Raji (cell line): Measurements from ENCODE around the gene RPS6KB1.
A peak's percentile ranks its signal among the peaks of the same experiment; 100 is the strongest.

Experiments used
- POLR2A ChIP-seq: IDR thresholded peaks from 2 replicates; pipeline ENCODE4 v1.6.1; 2011; ENCODE audit warnings: low read depth, low read length, control low read depth; ENCODE audit not compliant: insufficient read depth

RPS6KB1 gene

DNA sequence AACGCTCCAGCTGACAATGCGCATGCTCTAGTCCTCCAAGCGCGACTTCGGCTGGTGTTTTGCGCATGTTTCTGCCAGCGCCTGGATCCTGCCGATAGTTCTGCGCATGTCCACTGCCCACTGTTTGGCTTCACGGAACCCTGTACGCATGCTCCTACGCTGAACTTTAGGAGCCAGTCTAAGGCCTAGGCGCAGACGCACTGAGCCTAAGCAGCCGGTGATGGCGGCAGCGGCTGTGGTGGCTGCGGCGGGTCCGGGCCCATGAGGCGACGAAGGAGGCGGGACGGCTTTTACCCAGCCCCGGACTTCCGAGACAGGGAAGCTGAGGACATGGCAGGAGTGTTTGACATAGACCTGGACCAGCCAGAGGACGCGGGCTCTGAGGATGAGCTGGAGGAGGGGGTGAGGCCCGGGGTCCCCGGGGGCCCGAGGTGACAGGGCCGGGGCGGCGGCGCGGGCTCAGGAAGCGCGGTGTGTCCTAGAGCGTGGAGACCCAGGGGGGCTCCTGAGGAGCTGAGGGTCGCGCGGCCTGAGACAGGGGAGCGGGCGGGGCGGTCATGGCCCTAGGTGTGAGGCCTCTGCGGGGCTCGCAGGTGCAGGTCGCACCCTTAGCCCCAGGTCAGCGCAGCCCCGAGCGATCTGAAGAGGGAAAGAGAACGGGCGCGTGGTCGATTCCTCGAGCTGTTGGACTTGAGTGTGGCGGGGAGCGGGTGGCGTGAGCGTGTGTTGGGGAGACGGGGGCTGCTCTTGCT, at the start of gene RPS6KB1, which contains the start of gene TUBD1:
Gene RPS6KB1, plus strand, starts transcription at position 198 of the 752 bp plus-strand sequence. Its CDS starts 64 bp downstream, at position 262.
Gene TUBD1, minus strand, starts transcription at position 20 of the 752 bp plus-strand sequence. CDS start 1,941 bp downstream, outside the sequence.
- peak; percentile 99 for TF ChIP-seq POLR2A

DNA sequence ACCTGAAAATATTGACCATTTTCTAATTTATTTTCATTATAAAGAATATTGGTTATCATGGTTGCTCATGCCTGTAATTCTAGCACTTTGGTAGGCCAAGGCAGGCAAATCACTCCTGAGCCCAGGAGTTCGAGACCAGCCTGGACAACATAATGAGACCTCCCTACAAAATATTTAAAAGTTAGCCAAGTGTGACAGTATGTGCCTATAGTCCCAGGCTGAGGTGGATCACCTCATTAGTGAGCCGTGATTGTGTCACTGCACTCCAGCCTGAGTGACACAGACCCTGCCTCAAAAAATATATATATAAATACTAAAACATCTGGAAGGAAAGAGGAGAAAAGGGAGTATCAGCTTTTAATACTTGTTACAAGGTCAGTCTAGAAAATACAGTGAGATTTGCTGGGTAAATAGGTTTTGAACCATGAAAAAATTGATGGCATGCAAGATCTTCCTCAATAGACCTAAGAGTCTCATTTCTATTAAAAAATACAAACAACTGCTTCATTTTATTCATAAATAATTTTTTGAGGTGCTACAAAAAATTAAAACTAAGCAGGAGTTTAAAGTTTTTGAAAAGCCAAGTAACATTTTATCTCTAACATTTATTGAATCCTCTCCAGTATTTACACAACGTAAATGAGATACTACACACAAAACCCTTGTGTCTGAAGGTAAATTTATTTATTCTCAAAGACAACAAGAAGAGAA, 47.9 kb upstream of the RPS6KB1 start:
- TF ChIP-seq POLR2A, result no peak

GRCh38 chr17:59845595-59846393, 47.1 kb upstream of the RPS6KB1 start:
- peak; percentile 77 for TF ChIP-seq POLR2A

GRCh38 chr17:59846394-59847165, 46.3 kb upstream of the RPS6KB1 start:
- TF ChIP-seq POLR2A, result 0 out of 2 replicates have a peak, but pooled peaks have one; percentile 13

DNA sequence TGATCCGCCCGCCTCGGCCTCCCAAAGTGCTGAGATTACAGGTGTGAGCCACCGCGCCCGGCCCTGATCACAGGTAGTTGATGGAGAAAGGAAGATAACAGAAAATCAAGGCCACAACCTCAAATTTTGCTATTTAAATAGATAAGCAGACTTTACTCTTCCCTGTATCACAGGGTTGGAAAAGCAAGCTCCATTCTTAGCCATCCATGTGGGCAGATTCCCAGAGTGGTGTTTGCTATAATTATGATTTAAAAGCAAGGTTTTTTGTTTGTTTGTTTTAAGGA, 44.6 kb upstream of the RPS6KB1 start:
- no peak for TF ChIP-seq POLR2A

DNA sequence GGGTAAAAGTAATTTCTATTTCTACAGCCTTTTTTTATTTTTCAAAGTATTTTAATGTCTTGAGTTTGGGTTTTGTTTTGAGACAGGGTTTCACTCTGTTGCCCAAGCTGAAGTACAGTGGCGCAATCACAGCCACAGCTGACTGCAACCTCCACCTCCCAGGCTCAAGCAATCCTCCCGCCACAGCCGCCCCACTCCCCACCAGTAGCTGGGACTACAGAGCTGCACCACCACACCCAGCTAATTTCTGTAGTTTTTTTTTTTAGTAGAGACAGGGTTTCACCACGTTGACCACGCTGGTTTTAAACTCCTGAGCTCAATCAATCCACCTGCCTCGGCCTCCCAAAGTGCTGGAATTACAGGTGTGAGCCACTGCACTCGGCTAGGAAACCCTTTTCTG, 44.1 kb upstream of the RPS6KB1 start:
- TF ChIP-seq POLR2A, result 0 out of 2 replicates have a peak, but pooled peaks have one; percentile 13

GRCh38 chr17:59851439-59852375, 41.2 kb upstream of the RPS6KB1 start:
- no peak for TF ChIP-seq POLR2A

GRCh38 chr17:59853168-59853918, 39.6 kb upstream of the RPS6KB1 start:
- no peak for TF ChIP-seq POLR2A

DNA sequence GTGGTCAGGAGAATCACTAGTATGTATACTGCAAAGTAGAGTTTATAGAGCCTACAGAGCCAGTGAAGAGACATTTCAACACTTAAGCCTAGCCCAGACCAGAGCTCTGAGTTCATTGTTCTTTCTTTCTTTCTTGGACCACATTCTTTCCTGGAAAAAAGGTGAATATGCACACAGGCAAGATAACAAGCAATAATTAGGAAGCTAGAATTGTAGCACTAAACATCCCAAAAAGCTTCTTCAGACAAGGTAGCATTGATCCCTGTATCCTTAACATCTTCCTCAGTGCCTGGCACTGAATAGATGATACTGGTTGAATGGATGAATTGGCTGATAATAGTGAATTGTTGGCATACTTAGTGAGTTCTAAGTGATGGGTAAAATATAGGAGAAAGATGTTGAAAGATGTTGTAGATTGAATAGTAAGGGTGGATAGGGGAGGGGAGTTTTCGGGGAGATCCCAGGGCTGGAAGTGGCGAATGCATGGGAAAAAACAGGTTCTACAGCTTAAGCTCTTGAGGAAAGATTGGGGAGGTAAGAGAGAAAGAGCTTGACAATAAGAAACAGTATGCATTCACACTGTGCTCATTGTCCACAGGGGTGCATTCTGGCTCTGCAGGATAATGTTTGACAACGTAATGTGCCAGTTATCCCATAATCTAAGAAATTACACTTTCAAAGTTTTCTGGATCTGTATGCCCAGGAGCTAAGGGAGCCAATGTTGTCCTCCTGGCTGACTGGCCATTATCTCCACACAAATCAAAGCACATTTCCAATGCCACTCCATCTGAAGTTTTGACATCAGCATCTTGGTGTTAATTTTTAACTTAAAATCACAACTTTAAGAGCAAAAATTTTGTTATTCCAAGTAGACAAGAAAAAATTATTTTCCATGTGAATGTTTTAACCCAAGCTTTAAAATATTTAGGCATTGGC, 35.8 kb upstream of the RPS6KB1 start:
- TF ChIP-seq POLR2A, result no peak

- TF ChIP-seq POLR2A, result no peak
Measured at GRCh38 chr17:59858167-59858816, 34.6 kb upstream of the RPS6KB1 start.

GRCh38 chr17:59858932-59859331, 34.0 kb upstream of the RPS6KB1 start:
- TF ChIP-seq POLR2A, result no peak

GRCh38 chr17:59859444-59860025, 33.4 kb upstream of the RPS6KB1 start:
- TF ChIP-seq POLR2A, result no peak
